Muscle layer of duodenum (tissue), 2 donors: Measurements from ENCODE around the gene SIRPB2.

Source experiments
- H3K27ac ChIP-seq: one replicate; pipeline ENCODE4 v1.7.0; 2013; ENCODE audit warnings: mild to moderate bottlenecking, low read length
- H3K27me3 ChIP-seq: one replicate; pipeline ENCODE4 v1.7.0; 2013; ENCODE audit warnings: low read depth, mild to moderate bottlenecking, control low read depth, low read length
- H3K36me3 ChIP-seq, 2 donors: one replicate each; pipeline ENCODE4 v1.7.0; 2013; ENCODE audit warnings: low read length in 2 of 2, control low read depth in 1 of 2, mild to moderate bottlenecking in 1 of 2; ENCODE audit not compliant: insufficient read depth in 2 of 2, control insufficient read depth in 1 of 2
- H3K4me1 ChIP-seq, 2 donors: one replicate each; pipeline ENCODE4 v1.7.0; 2013; ENCODE audit warnings: low read length in 2 of 2, mild to moderate bottlenecking in 2 of 2, control low read depth in 1 of 2, moderate library complexity in 1 of 2; ENCODE audit not compliant: insufficient read depth in 2 of 2, control insufficient read depth in 1 of 2
- H3K4me3 ChIP-seq, 2 donors: one replicate each; pipeline ENCODE4 v1.7.0; 2013; ENCODE audit warnings: low read length in 2 of 2, low read depth in 1 of 2, mild to moderate bottlenecking in 1 of 2
- H3K9me3 ChIP-seq, 2 donors: one replicate each; pipeline ENCODE4 v1.7.0; 2013; ENCODE audit warnings: low read length in 2 of 2, control low read depth in 1 of 2, mild to moderate bottlenecking in 1 of 2; ENCODE audit not compliant: control insufficient read depth in 1 of 2
- donor health status: healthy.

SIRPB2 gene

DNA sequence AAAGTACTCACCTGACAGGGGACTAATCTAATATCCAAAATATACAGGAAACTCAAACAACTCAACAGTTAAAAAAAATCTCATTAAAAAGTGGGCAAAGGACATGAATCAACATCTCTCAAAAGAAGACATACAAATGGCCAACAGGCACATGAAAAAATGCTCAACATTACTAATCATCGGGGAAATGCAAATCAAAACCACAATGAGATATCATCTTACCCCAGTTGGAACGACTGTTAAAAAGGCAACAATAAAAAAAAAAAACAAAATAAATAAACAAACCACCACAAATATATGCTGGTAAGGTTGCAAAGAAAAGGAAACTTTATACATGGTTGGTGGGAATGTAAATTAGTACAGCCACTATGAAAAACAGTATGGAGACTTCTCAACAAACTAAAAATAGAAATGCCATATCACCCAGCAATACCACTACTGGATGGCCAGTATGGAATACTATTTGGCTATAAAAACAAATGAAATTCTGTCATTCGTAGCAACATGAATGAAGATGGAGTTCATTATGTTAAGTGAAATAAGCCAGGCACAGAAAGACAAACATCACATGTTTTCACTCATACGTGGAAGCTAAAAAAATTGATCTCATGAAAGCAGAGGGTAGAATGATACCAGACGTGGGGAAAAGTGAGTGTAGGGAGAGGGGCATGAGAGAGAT lies 6.6 kb downstream of the SIRPB2 start:
- Histone ChIP-seq H3K4me3 (no peak overlapping the region), H3K36me3 (no peaks in the 10 kb centered on the region), H3K4me1 (no peaks in the 10 kb centered on the region), H3K9me3 (no peaks in the 10 kb centered on the region), H3K27me3 (no peaks in the 10 kb centered on the region), H3K27ac (no peak overlapping the region)

DNA sequence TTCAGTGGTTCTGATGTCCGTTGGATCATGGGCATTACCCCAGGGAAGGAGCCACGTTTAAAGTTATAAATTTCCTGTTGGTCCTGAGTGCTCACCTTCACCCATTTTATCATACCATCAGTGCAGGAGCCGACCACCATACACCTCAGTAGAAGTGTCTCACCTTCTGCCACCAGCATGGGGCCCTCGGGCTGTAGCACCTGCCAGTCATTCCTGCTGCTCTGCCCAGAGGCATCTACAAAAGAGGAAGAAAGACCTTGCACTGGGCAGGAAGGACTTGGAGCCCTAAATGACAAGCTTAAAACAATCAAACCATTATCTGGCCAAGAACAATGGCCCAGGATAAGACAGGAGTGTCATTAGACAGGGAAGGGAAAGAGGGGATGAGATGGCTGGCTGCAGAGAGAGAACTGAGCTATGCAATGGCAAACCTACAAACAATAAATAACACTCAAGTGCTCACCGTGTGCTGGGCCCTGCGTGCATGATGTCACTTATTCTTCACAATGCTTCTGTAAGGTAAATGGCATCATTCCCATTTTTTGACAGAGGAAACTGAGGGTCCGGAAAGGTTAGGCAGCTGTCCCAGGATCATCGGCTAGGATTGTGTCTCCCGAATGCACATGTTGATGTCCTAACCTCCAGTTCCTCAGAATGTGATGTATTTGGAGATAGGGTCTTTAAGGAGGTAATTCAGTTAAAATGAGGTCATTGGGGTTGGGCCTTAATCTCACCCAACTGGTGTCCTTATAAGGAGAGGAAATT lies 11.2 kb downstream of the SIRPB2 start:
- Histone ChIP-seq H3K4me1 (no peaks in the 10 kb centered on the region), H3K9me3 (no peaks in the 10 kb centered on the region), H3K36me3 (no peaks in the 10 kb centered on the region), H3K4me3 (no peak overlapping the region), H3K27me3 (no peaks in the 10 kb centered on the region), H3K27ac (no peak overlapping the region)

DNA sequence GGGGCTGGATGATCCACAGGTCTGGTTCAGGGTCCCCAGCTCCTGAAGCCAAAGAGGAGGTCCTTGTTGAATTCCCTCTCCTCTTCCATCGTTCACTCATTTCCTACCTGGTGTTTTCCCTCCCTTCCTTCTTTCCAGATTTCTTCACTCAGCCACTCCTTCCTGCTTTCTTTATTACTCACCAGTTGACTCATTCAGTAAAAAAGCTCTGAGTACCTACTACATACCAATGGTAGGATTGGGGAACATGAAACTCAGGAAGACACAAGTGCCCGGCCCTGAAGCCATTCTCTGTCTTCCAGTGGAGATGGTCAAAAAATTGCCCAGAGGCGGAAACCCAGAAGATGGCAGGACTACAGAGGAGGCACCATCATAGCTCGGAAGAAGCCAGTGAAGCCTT lies 12.7 kb downstream of the SIRPB2 start:
- Histone ChIP-seq H3K4me3 (no peak overlapping the region), H3K36me3 (no peaks in the 10 kb centered on the region), H3K4me1 (no peaks in the 10 kb centered on the region), H3K27ac (no peak overlapping the region), H3K27me3 (no peaks in the 10 kb centered on the region), H3K9me3 (no peaks in the 10 kb centered on the region)

DNA sequence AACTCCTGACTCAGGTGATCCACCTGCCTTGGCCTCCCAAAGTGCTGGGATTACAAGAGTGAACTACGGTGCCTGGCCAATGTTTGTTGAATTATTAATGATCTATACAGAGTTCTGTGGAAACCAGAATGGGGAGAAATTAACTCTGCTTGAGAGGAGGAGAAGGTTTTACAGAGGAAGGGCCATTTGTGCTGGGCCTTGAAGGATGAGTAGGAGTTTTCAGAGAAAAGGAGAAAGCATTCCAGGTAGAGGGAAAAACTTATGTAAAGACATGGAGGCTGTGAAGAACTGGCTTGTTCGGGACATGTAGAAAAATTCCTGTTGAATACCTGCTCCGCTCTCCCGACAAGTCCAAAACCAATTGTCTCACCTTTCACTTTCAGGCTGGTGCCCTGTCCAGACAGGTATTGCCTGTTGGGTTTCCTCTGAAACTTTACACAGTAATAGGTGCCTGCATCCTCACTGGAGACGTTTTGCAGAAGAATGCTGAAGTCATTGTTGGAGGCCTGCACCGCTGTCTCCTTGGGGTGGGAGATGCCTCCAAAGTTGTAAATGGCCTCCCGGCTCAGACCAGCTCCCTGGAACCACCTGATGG lies 13.2 kb downstream of the SIRPB2 start:
- Histone ChIP-seq H3K36me3 (no peaks in the 10 kb centered on the region), H3K27me3 (no peaks in the 10 kb centered on the region), H3K4me1 (no peaks in the 10 kb centered on the region), H3K27ac (no peak overlapping the region), H3K4me3 (no peak overlapping the region), H3K9me3 (no peaks in the 10 kb centered on the region)

DNA sequence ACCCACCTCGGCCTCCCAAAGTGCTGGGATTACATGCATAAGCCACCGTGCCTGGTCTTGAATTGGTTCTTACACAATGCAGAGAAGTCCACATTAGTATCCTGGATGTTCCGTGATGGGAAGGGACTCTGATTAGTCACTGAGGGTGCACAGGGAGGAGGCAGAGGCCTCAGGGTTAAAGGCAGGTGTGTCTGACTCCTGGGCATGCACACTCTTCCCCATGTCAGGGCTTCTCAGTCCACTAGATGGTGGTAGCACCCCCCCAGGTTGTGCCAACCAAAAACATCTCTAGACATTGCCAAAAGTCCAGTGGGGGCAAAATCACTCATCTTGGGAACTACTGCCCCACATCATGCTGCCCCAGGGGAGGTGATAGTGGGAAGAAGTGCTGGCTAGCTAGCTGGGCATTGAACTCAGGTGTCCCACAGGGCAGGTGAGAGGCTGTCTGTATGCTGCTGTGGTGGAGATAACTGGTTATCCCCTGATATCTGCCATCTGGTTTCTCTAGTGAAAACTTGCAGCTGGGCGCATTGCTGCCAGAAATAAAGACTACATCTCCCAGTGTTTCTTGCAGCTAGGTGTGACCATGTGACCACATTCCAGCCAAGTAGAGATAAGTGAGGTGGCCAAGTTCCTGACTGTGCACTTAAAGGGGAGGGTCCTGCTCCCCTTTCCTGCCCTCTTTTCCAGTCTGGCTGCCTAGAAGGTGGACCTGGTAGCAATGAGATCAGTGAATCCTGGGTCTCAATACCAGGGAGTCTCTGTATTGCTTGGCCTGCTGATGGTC lies 16.2 kb downstream of the SIRPB2 start:
- H3K4me1 ChIP-seq = no peaks in the 10 kb centered on the region
- no peak overlapping the region for H3K4me3 ChIP-seq
- H3K9me3 ChIP-seq = no peaks in the 10 kb centered on the region
- H3K36me3 ChIP-seq = no peaks in the 10 kb centered on the region
- H3K27me3 ChIP-seq = no peaks in the 10 kb centered on the region
- no peak overlapping the region for H3K27ac ChIP-seq

DNA sequence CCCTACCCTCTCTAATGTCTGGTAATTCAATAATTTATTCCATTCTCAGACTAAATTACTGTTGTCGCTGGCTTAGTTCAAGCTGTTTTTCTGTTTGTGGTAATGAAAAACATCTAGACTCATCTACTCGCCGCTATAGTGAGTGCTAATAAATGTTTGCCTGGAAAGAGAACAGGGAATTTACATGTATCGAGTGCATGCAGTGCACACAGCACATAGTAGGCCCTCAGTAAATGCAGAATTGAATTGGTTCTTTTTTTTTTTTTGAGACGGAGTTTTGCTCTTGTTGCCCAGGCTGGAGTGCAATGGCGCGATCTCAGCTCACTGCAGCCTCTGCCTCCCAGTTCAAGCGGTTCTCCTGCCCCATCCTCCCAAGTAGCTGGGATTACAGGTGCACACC lies 16.9 kb downstream of the SIRPB2 start:
- no peaks in the 10 kb centered on the region for H3K27me3 ChIP-seq
- H3K4me1 ChIP-seq = no peaks in the 10 kb centered on the region
- no peak overlapping the region for H3K27ac ChIP-seq
- H3K4me3 ChIP-seq = no peak overlapping the region
- H3K9me3 ChIP-seq = no peaks in the 10 kb centered on the region
- no peaks in the 10 kb centered on the region for H3K36me3 ChIP-seq

DNA sequence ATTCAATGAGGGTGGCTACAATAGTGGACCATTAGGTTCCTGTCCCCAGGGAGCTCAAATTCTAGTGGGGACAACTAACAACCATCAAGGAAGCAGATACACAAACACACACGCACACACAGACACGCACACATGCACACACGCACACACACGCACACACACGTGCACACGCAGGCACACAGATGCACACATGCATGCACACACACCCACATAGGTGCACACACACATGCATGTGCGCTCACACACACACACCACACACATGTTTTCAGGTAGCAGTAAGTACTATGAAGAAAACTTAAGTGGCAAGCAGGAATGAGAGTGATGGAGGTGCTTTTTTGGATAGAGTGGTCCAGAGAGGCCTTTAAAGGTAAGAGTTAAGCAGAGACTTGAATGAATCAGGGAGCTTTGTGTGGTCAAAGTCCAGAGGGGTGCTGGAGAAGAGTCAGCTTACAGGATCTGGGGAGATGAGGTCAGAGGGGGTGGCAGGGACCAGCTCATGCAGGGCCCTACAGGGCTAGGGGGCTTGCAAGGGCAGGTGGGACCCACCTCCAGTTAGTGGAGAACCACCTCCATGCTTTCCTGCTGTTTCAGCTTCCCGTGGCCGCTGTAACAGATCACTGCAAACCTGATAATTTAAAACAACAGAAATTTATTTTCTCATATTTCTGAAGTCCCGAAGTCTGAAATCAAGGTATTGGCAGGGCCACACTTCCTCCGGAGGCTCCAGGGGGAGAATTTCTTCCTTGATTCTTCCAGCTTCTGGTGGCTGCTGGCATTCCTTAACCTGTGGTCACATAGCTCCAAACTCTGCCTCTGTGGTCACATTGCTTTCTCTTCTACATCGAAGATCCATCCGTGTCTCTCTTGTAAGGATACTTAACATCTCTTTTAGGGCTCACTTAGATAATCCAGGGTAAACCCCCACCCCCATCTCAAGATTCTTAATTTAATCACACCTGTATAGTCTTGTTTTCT lies 17.7 kb downstream of the SIRPB2 start:
- H3K27ac ChIP-seq = no peak overlapping the region

DNA sequence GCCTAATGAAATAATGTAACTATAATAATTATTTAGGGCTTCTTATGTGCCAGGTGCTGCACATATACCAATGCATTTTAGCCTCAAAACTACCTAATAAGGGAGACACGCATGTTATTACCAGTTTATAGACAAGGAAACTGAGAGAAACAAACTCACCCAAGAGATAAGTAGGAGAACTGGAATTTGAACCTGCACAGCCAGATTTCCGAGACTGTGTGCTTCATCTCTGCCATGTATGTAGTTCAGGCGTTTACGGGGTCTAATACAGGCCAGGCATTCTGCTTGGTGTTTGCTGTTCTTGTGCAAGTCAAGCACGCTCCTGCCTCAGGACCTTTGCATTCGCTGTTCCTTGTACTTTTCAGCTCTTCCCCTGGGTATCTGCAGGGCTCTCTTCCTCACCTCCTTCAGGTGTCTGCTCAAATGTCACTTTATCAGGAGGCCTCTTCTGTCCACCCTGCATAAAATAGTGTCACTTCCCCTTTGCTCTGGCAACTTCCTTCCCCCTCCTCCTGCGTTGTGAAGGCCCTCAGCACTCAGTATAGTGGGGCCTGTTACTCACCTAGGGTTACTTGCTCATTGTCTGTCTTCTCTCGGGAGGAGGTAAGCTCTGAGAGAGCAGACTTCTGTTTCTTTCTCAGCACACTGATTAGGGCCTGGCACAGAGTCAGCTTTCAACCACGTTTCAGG lies 18.5 kb downstream of the SIRPB2 start:
- H3K36me3 ChIP-seq = no peaks in the 10 kb centered on the region
- H3K4me3 ChIP-seq = no peak overlapping the region
- no peaks in the 10 kb centered on the region for H3K27me3 ChIP-seq
- no peaks in the 10 kb centered on the region for H3K4me1 ChIP-seq
- H3K9me3 ChIP-seq = no peaks in the 10 kb centered on the region
- no peak overlapping the region for H3K27ac ChIP-seq

More for the DNA sequence above, 17.7 kb downstream of the SIRPB2 start:
- no peaks in the 10 kb centered on the region for H3K4me1 ChIP-seq
- no peaks in the 10 kb centered on the region for H3K9me3 ChIP-seq
- H3K36me3 ChIP-seq = no peaks in the 10 kb centered on the region
- H3K4me3 ChIP-seq = no peak overlapping the region
- H3K27me3 ChIP-seq = no peaks in the 10 kb centered on the region

DNA sequence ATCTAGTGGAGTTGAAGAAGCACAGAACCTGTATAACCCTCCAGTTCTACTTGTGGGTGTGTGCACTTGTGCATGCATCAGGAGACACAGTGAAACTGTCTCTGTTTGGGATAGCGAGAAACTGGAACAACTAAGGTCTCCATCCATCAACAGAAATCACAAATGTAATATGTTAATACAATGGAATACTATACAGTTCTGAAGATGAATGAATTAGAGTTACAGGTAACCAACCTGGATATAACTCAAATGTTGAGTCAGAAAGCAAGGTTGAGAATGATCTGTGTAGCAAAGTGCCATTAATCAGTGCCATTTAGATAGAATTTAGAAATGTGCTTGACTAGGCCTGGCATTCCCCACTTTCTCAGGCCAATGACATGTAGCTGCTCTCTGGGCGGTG lies 20.0 kb downstream of the SIRPB2 start:
- Histone ChIP-seq H3K27me3 (no peaks in the 10 kb centered on the region), H3K9me3 (no peaks in the 10 kb centered on the region), H3K27ac (no peak overlapping the region), H3K4me3 (no peak overlapping the region), H3K4me1 (peaks cover 0 to 6% of the 10 kb centered on the region in 2 donors), H3K36me3 (no peaks in the 10 kb centered on the region)

DNA sequence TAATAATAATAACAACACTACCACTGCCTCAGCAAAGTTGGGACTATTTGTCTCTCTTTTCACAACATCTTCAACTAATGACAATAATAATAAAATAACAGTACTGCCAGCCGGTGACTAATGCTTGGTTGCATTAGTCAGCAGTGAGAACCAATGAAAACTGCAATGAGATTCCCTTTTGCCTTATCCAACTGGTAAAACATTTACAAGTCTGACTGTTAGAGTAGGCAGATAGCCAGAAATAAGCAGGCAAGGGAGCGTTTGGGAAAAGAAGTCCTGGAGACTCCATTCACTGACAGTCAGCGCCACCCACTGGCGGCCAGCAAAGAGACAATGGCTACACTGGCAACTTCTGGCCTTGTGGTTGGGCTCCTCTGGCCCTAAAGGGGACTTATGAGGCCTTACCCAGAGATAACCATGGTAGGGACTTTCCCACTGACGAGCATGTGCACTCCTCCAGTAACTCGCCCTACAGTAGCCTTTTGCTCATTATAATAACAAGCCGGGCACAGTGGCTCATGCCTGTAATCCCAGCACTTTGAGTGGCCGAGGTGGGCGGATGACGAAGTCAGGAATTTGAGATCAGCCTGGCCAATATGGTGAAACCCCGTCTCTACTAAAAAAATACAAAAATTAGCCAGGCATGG lies 21.2 kb downstream of the SIRPB2 start:
- no peaks in the 10 kb centered on the region for H3K36me3 ChIP-seq
- H3K4me3 ChIP-seq = no peak overlapping the region
- H3K9me3 ChIP-seq = no peaks in the 10 kb centered on the region
- H3K27me3 ChIP-seq = no peaks in the 10 kb centered on the region
- H3K4me1 ChIP-seq = peaks cover 10 to 17% of the 10 kb centered on the region in 2 donors
- no peak overlapping the region for H3K27ac ChIP-seq
